ENCODE data around the gene ANO2. TPM values are rescaled to one million over a fixed set of nuclear protein-coding genes. Genes with fewer than 3 reads are reported as not detected.

ANO2 gene
- total RNA-seq, 4 donors from 2014 or later: 2.0 to 9.8 (median 4.9) TPM

- H3K27ac ChIP-seq: no peak overlapping the region
- no peak for TF ChIP-seq POLR2A (IDR thresholded peaks at IDR 0.05)
- no peak for TF ChIP-seq CTCF (IDR thresholded peaks at IDR 0.05 in 4 of 5, conservative IDR thresholded peaks at IDR 0.05 in 1 of 5)
Observed at GRCh38 chr12:5581019-5581418, 364.0 kb downstream of the ANO2 start.

GRCh38 chr12:5578775-5579174 lies 366.3 kb downstream of the ANO2 start:
- no peak for DNase-seq
- H3K9me3 ChIP-seq: no peaks in the 10 kb centered on the region
- intact Hi-C loops (cut with DNase I; ENCODE audit: low total_unique reads) (no loop called here), in situ Hi-C loops (cut with MboI; ENCODE audit: low sequenced_read_pairs in 4 of 4) (no loop called here)
- no peak for TF ChIP-seq CTCF (IDR thresholded peaks at IDR 0.05 in 4 of 5, conservative IDR thresholded peaks at IDR 0.05 in 1 of 5)
- H3K36me3 ChIP-seq: no peaks in the 10 kb centered on the region
- H3K27me3 ChIP-seq: no peaks in the 10 kb centered on the region
- H3K27ac ChIP-seq: no peak overlapping the region
- no peak for ATAC-seq
- H3K4me1 ChIP-seq: peaks cover 7 to 17% of the 10 kb centered on the region in 2 donors
- H3K4me3 ChIP-seq: no peak overlapping the region

More at GRCh38 chr12:5581019-5581418, 364.0 kb downstream of the ANO2 start:
- no peak for ATAC-seq
- in situ Hi-C loops (cut with MboI; ENCODE audit: low sequenced_read_pairs in 4 of 4) (no loop called here), intact Hi-C loops (cut with DNase I; ENCODE audit: low total_unique reads) (no loop called here)
- no peak for DNase-seq
- no peak overlapping the region for H3K4me3 ChIP-seq
- H3K9me3 ChIP-seq: no peaks in the 10 kb centered on the region
- H3K27me3 ChIP-seq: no peaks in the 10 kb centered on the region
- no peaks in the 10 kb centered on the region for H3K36me3 ChIP-seq
- H3K4me1 ChIP-seq: peaks cover 7 to 29% of the 10 kb centered on the region in 2 donors

- H3K27ac ChIP-seq: peak overlapping the region in 1 of 4 donors; percentile 18
- TF ChIP-seq POLR2A (IDR thresholded peaks at IDR 0.05): no peak
- TF ChIP-seq CTCF (IDR thresholded peaks at IDR 0.05 in 4 of 5, conservative IDR thresholded peaks at IDR 0.05 in 1 of 5): no peak
- H3K4me3 ChIP-seq: no peak overlapping the region
- in situ Hi-C loops (cut with MboI; ENCODE audit: low sequenced_read_pairs in 4 of 4): no loop called here
- H3K36me3 ChIP-seq: no peaks in the 10 kb centered on the region
- DNase-seq (no peak), ATAC-seq (no peak)
- no peaks in the 10 kb centered on the region for H3K9me3 ChIP-seq
- H3K27me3 ChIP-seq: no peaks in the 10 kb centered on the region
- intact Hi-C loops (cut with DNase I; ENCODE audit: low total_unique reads): no loop called here
- peaks cover 7 to 13% of the 10 kb centered on the region in 2 donors for H3K4me1 ChIP-seq
Observed at GRCh38 chr12:5577741-5578140, 367.3 kb downstream of the ANO2 start.

DNA sequence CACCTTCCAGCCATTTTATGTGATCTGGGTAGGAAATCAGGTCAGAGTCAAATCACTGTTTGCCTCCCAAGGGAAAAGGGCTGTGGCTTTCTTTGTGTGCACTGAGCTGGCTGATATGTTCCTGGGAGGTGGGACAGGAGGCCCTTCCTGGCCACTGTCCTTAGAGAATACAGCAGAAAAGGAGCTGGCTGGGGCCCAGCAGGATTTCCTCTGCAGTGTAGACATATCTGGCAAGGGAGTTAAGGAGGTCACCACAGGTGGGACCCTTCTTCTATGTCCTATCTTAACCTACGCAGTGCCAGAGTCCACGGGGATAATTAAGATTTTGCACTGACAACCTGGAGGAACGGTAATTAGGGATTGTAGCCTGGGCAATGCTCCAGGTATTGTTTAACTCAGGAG lies 367.8 kb downstream of the ANO2 start:
- peak; percentile 46 to 53 for ATAC-seq
- Histone ChIP-seq H3K4me1 (peaks cover 7 to 8% of the 10 kb centered on the region in 2 donors), H3K27ac (no peak overlapping the region), H3K4me3 (no peak overlapping the region), H3K9me3 (no peaks in the 10 kb centered on the region), H3K27me3 (no peaks in the 10 kb centered on the region), H3K36me3 (no peaks in the 10 kb centered on the region)
- DNase-seq: no peak
- intact Hi-C loops (cut with DNase I; ENCODE audit: low total_unique reads): no loop called here
- in situ Hi-C loops (cut with MboI; ENCODE audit: low sequenced_read_pairs in 4 of 4): no loop called here
- TF ChIP-seq POLR2A (IDR thresholded peaks at IDR 0.05) (no peak), CTCF (IDR thresholded peaks at IDR 0.05 in 4 of 5, conservative IDR thresholded peaks at IDR 0.05 in 1 of 5) (no peak)

GRCh38 chr12:5575987-5576386 lies 369.1 kb downstream of the ANO2 start:
- Histone ChIP-seq H3K4me3 (no peak overlapping the region), H3K27ac (no peak overlapping the region), H3K27me3 (no peaks in the 10 kb centered on the region), H3K4me1 (peaks cover under 1 to 6% of the 10 kb centered on the region in 2 donors), H3K36me3 (no peaks in the 10 kb centered on the region), H3K9me3 (no peaks in the 10 kb centered on the region)
- ATAC-seq: no peak
- no peak for DNase-seq
- intact Hi-C loops (cut with DNase I; ENCODE audit: low total_unique reads) (no loop called here), in situ Hi-C loops (cut with MboI; ENCODE audit: low sequenced_read_pairs in 4 of 4) (no loop called here)
- no peak for TF ChIP-seq POLR2A (IDR thresholded peaks at IDR 0.05)
- TF ChIP-seq CTCF (IDR thresholded peaks at IDR 0.05 in 4 of 5, conservative IDR thresholded peaks at IDR 0.05 in 1 of 5): no peak
